ENCODE data around the gene TUFM.

GRCh38 chr16:28863929-28864793, 18.0 kb upstream of the TUFM start:
- TF ChIP-seq CTCF (IDR thresholded peaks at IDR 0.05) (no peak), POLR2AphosphoS5 (IDR thresholded peaks at IDR 0.05) (no peak)

Measured in esophagus muscularis mucosa (tissue), 3 donors.